Effector CD4-positive, alpha-beta T cell (primary cell): Measurements from ENCODE around the gene DCPS.
"Not testable (repeated sequence)": the region's sequence is repeated elsewhere in the genome, so short reads cannot be mapped to it uniquely, and the experiment has no call there.

Experiments used
- DNase-seq: peaks from one replicate; pipeline ENCODE4 v3.0.0-alpha.2; 2020

Gene DCPS

GRCh38 chr11:126288237-126288636 lies 15.6 kb upstream of the DCPS start:
- no peak for DNase-seq

- no peak for DNase-seq
Measured at GRCh38 chr11:126290887-126291286, 13.0 kb upstream of the DCPS start.

DNA sequence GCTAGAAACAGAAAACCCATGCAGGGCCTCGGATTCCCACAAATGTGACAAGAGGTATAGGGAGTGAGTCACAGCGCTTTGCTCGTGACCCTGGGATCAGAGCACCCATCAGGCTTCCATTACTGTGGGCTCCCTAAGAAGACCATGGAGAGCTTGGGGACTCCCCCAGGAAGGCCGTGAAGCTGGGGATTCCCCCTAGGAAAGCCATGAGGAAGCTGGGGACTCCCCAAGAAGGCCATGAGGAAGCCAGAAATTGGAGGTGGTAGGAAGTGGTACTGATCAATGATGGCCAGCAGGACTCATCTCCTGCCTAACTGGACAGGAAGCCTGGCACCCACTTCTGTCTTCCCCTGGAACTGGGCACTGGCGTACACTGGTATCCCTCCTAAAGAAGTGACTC lies 10.1 kb upstream of the DCPS start:
- no peak for DNase-seq

GRCh38 chr11:126297004-126297403 lies 6.9 kb upstream of the DCPS start:
- DNase-seq = no peak

DNA sequence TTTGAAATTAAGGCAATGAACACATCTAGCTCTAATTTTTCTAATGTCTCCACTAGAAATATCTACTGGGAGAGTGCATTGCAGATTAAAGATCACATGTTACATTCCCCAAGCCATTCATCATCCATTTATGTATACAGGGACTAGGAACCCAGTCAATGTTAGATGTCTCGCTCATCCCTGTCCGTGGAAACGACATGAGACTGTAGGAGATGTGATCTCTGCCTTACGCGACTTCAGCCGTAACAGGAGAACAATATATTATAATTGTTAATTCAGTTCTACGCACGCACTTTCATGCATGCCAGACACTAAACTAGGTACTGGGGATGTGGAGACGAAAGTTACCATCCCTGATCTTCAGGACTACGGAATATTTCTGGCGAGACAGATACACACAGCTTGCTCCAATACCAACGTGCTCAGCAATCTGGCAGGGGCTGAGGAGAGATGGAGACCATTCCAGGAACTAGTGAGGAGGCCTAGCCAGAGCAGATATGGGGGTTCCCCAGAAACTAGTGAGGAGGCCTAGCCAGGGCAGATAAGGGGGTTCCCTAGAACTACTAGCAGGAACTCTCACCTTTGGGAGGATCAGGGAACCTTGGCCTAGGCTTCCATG lies 706 bp downstream of the DCPS start:
- DNase-seq = no peak

DNA sequence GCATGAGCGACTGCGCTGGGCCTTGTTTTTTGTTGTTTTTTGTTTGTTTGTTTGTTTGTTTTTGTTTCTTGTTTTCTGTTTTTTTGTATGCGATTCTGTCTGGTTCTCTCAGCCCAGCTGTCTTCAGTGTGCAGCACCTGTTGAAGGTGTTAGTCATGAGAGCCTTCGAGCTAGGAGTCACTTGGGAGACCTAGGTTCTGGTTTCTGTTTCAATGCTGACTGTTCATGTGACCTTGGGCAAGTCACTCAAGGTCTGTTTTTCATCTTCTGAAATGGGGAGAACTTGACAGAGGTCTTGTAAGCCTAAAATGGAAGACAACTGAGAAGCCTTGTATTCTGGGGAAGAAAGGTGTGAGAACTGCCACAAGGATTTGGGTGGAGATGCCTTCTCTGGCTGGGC lies 1.8 kb downstream of the DCPS start:
- no peak for DNase-seq

DNA sequence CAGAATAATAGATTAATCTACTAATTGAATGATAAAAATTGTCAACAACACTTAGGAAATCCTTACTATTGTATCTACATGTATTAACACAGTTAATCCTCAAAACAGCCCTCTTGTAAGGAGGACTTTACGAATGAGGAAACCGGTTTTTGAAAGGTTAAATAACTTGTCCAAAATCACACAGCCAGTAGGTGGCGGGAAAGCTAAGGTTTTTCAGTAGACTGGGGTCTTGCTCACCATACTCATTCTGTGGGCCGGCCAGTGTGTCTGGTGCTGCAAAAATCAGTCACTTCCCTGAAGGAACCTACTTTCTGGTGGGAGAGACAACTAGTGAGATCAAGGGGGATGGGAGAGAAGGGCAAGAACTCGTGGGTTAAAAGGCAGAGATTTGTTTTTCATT lies 3.8 kb downstream of the DCPS start:
- DNase-seq = no peak

DNA sequence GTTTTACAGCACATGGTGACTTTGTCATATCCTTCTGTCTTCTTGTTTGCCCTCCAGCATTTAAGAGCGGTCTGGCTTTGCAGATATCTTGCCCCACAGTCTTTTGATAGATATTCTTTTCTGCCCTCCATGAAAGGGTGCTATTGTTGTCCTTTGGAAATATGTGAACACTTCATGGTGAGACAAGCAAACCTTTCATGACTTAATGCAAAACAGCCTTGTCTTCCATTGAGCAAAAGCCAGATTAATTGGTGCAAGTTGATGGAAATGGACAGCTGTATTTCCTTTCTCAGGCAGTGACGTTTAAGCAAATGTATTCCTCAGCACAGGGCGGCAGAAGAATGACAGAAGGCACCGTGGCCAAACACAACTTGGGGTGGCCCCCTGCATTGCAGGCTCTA lies 4.4 kb downstream of the DCPS start:
- DNase-seq = no peak

DNA sequence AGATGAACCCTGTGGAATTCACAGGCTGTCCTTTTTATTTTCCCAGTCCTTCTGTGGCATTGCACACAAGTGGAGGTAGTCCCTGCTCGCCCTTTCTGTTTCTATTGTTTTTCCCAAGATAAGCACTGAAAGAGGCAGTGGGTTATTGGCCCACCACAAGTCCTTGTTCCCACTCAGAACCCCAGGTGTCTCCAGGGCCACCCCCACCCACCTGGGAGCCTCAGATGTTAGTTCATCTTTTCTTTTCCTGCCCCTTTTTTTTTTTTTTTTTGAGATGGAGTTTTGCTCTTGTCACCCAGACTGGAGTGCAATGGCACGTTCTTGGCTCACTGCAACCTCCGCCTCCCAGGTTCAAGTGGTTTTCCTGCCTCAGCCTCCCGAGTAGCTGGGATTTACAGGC lies 4.9 kb downstream of the DCPS start:
- not testable (repeated sequence) for DNase-seq

DNA sequence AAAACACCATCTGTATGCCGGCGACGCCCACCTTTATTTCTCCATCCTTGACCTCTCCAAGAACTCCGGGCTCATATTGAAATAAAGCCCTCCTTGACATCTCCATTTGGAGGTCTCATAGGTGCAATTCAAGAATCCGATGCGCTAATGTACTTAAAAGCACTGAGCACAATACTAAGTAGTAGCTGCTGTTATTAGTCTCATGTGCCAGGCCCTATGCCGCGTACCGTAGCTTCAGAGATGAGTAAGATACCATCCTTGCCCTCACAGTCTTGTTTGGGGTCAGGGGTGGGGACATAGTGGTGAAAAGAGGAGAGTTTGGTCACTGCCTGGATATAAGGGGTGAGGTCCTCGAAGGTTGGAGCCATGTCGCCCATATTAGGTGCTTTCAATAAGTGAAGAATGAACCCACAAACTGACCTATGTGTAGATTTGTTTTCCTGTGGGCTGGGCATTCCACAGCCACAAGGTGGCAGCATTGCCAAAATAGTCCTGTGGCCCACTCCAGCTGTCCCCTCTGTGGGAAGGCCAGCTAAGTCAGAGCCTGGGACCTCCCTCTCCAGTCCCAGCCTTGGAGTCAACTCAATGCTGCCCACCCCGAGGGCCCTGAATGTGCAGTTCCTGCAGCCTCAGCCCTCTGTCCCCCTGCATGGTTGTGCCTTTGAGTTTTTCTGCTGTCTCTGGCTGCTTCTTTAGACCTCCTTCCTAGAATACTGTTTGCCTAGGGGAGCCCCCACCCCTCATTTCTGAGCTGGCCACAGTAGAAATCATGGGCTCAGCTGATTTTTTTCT lies 6.5 kb downstream of the DCPS start:
- peak; percentile 29 for DNase-seq

DNA sequence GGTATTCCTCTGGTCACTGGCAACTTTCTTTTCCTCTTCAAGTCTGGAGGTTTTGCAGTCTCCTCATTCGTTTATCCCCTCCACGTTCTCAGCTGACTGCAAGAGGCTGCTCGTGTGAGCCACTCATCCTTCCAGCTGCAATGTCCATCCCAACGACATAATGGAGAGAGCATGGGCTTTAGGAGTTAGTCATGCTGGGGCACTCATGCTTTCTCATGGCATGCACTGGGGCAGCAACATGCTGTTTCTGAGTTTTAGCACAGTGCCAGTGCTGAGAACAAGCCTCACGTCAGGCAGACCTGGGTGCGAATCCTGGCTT lies 7.1 kb downstream of the DCPS start:
- DNase-seq = no peak

- DNase-seq = no peak
Measured at GRCh38 chr11:126311401-126312291, 7.8 kb downstream of the DCPS start.

DNA sequence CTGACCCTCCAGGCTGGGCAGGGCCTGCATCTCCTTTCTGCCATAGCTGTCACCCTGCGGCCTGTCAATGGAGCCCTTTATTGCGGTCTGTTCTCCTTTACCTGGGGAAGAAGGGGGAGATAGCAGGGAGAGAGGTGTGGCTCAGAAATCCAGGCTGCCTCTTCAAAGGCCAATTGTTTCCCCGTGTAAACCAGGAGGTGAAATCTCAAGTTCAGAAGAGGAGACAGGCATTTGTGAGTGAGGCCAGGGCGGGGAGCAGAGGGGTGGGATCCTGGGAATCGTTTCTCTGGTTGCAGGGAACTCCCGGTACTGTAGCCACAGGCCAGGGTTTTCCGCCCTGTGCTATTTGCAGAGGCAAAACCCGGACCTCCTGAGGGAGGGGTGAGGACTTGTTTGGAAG lies 9.1 kb downstream of the DCPS start:
- no peak for DNase-seq

GRCh38 chr11:126313826-126314225 lies 10.0 kb downstream of the DCPS start:
- no peak for DNase-seq

GRCh38 chr11:126317432-126317755 lies 13.5 kb downstream of the DCPS start:
- DNase-seq = no peak

- DNase-seq = no peak
Measured at GRCh38 chr11:126317756-126318573, 14.1 kb downstream of the DCPS start.

DNA sequence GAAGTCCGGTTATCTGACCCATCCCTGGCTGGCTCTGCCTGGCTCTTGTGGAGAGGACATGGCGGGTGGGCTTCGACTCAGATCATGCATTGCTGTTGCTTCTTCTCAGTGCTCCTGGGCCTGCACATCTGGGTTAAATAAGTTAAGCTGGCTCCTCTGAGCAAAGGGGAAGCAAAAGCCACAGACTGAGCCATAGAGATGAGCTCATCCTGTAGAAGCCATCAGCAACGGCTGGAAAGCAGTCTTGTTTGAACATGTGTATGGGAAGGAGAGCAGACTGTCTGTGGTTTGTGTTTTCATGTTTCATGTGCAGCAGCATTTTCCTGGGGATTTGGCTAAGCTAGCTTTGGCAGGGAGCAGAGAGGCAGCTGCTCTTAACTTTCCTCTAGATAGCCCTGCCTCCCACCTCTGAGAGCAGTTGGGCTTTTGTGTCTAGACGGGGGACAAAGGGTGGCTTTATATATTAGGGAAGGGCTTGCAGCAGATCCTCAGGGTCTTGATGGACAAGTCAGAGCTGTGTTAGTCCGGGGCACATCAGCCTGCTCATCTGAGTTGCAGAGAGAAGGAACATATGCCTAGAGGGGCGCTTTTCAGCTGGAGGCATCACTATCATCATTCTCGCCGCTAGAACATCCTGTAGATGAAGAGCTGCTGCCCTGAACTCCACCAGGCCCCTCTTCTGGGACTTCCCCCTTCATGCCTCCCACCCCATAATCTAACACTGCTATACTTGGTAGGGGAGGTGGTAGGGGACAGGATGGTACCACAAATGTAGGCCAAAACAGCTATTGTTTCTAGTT lies 14.9 kb downstream of the DCPS start:
- DNase-seq = no peak

GRCh38 chr11:126319374-126319740 lies 15.5 kb downstream of the DCPS start:
- DNase-seq = no peak

DNA sequence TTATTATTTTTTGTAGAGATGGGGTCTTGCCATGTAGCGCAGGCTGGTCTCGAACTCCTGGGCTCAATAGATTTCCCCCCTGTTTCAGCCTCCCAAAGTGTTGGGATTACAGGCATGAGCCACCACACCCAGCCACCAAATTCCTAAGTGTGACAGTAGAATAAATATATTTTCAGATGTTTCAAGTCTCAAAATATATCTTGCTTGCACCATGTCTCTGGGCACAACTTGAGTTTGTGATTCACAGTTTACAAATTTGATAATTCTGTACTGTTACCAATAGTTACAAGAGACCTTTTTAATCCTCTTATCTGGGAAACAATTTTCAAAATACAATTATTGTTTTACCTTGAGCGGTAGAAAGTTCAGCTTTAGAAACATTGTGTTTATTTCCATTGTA lies 19.1 kb downstream of the DCPS start:
- no peak for DNase-seq

DNA sequence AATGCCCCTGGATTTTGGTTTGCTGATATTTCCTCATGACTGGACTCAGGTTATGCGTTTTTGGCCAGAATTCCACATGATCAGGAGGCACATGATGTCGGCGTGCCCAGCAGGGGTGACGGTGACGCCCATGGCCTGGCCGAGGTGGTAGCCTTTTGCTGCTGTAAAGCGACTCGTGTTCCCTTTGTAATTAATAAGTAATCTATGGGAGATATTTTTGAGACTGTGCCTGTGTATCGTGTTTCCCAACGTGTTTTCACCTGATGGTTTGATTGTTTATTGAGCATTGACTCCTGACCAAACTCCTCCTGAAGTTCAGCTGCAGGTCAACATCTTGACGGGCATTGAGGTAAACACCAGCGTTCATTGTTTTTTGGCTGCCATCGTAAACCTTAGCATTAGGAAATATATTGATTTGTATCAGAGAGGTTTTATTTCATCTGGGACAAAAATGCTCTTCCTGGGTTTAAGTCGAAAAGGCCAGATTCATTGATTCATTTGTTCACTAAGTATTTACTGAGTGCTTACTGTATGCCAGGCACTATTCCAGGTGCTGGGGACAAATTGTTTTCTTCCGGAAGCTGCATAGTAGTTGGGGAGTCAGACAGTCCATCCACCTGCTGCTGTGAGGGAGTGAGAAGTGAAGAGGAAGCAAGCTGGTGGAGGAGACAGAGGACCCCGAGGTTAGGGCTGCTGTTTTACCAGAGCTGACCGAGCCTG lies 23.6 kb downstream of the DCPS start:
- no peak for DNase-seq

GRCh38 chr11:126328001-126328390 lies 24.1 kb downstream of the DCPS start:
- DNase-seq = no peak

- no peak for DNase-seq
Measured at GRCh38 chr11:126328444-126328843, 24.6 kb downstream of the DCPS start.
